Endothelial cell of umbilical vein (primary cell): Measurements from ENCODE around the gene AMN. TPM values are rescaled to one million over a fixed set of nuclear protein-coding genes. Genes with fewer than 3 reads are reported as not detected.

Source experiments
- BruUV-seq: library from RNA; stranded (reverse); fragments of 400-500 nt; replicated peaks from 2 replicates; lab custom pipeline; 2021; lab: Mats Ljungman, UMichigan
- CTCF ChIA-PET: fragments of 300-600, 350-600 bp; sonication (Branson Sonifier 250); formaldehyde crosslinking; loops from one replicate; lab custom pipeline; 2021; ENCODE audit warnings: antibody characterized with exemption, inconsistent platforms; lab: Charles Lee
- POLR2A ChIA-PET: fragments of 300-600, 350-600 bp; sonication (Branson Sonifier 250); formaldehyde crosslinking; loops from one replicate; lab custom pipeline; 2021; ENCODE audit warnings: antibody characterized with exemption, inconsistent platforms; lab: Charles Lee
- DNase-seq: peaks from one replicate; pipeline ENCODE4 v3.0.0-alpha.2; 2011; ENCODE audit warnings: low read depth, low spot score
- FAIRE-seq: peaks from 2 replicates; lab custom pipeline; 2011; peaks lifted over from hg19 to GRCh38; lab: Jason Lieb, UNC
- H2AFZ ChIP-seq: 2 replicates; pipeline ENCODE4 v1.6.0; 2012; ENCODE audit warnings: low read depth, low read length, control low read depth, inconsistent platforms
- H3K27ac ChIP-seq: 2 replicates; pipeline ENCODE4 v1.5.1; 2011; ENCODE audit warnings: low read depth, mild to moderate bottlenecking, control low read depth, low read length, moderate library complexity; ENCODE audit not compliant: insufficient read depth
- H3K27me3 ChIP-seq, 2 experiments: 2 replicates each; pipeline versions ENCODE4 v1.6.0 to v1.6.1; 2011; ENCODE audit warnings: low read length in 2 of 2, mixed read lengths in 1 of 2; ENCODE audit not compliant: control insufficient read depth in 2 of 2, insufficient read depth in 2 of 2
- H3K36me3 ChIP-seq, 2 experiments: 2 replicates in 1 of 2; 3 replicates in 1 of 2; pipeline ENCODE4 v1.5.1; 2011; ENCODE audit warnings: low read length in 2 of 2, mild to moderate bottlenecking in 1 of 2, moderate library complexity in 1 of 2; ENCODE audit not compliant: control insufficient read depth in 2 of 2, insufficient read depth in 2 of 2; ENCODE audit errors: extremely low read depth in 1 of 2
- H3K4me1 ChIP-seq: 3 replicates; pipeline ENCODE4 v1.5.1; 2011; ENCODE audit warnings: mild to moderate bottlenecking, low read length; ENCODE audit not compliant: control insufficient read depth, insufficient read depth; ENCODE audit errors: extremely low read depth
- H3K4me2 ChIP-seq: 2 replicates; pipeline ENCODE4 v1.6.1; 2011; ENCODE audit warnings: low read length, control low read depth, mixed read lengths; ENCODE audit not compliant: insufficient read depth
- H3K4me3 ChIP-seq, 3 experiments: fragments of 200-600 bp in 1 of 3; sonication (generic), shearing (Covaris generic) in 1 of 3; replicated peaks in 1 of 3; 2 replicates each; pipeline ENCODE4 v1.5.1; 2011 to 2016; ENCODE audit warnings: control low read depth in 3 of 3, low read length in 3 of 3, mild to moderate bottlenecking in 2 of 3, inconsistent platforms in 1 of 3, low read depth in 1 of 3, moderate library complexity in 1 of 3; ENCODE audit not compliant: insufficient read depth in 1 of 3
- H3K79me2 ChIP-seq: 2 replicates; pipeline ENCODE4 v1.6.0; 2012; ENCODE audit warnings: low read length, inconsistent platforms; ENCODE audit not compliant: control insufficient read depth, insufficient read depth
- H3K9ac ChIP-seq: replicated peaks from 2 replicates; pipeline ENCODE3; 2011; ENCODE audit warnings: low read length, control low read depth; ENCODE audit not compliant: insufficient read depth; ENCODE audit errors: extremely low read depth
- H3K9me1 ChIP-seq: replicated peaks from 3 replicates; pipeline ENCODE4 v1.6.0; 2011; ENCODE audit warnings: mild to moderate bottlenecking, low read length; ENCODE audit not compliant: control insufficient read depth, insufficient read depth; ENCODE audit errors: extremely low read depth
- H3K9me3 ChIP-seq: replicated peaks from 2 replicates; pipeline ENCODE4 v1.5.1; 2012; ENCODE audit warnings: low read length, inconsistent platforms; ENCODE audit not compliant: control insufficient read depth, insufficient read depth
- H4K20me1 ChIP-seq: replicated peaks from 2 replicates; pipeline ENCODE3; 2011; ENCODE audit warnings: mild to moderate bottlenecking, low read length; ENCODE audit not compliant: control insufficient read depth, insufficient read depth; ENCODE audit errors: extremely low read depth
- CTCF ChIP-seq, 2 donors: IDR thresholded peaks; 1 replicate in 1 of 2; 2 replicates in 1 of 2; pipeline ENCODE4 v1.5.1; 2011; ENCODE audit warnings: low read length in 2 of 2, mild to moderate bottlenecking in 2 of 2, moderate library complexity in 2 of 2, control low read depth in 1 of 2, inconsistent platforms in 1 of 2, low read depth in 1 of 2; ENCODE audit not compliant: insufficient read depth in 1 of 2; ENCODE audit errors: extremely low read depth in 1 of 2
- EZH2 ChIP-seq: IDR thresholded peaks from 2 replicates; pipeline ENCODE4 v1.6.1; 2012; ENCODE audit warnings: borderline replicate concordance, low read depth, mild to moderate bottlenecking, moderate library complexity, low read length, inconsistent platforms; ENCODE audit not compliant: severe bottlenecking
- FOS ChIP-seq: IDR thresholded peaks from 2 replicates; pipeline ENCODE4 v1.6.1; 2011; ENCODE audit warnings: mild to moderate bottlenecking, low read length, moderate library complexity, borderline replicate concordance; ENCODE audit not compliant: insufficient read depth
- GATA2 ChIP-seq: IDR thresholded peaks from 2 replicates; pipeline ENCODE4 v1.7.0; 2011; ENCODE audit warnings: low read depth, mild to moderate bottlenecking, moderate library complexity, mixed read lengths, low read length; ENCODE audit not compliant: insufficient read length, insufficient read depth
- JUN ChIP-seq: IDR thresholded peaks from 2 replicates; pipeline ENCODE4 v1.6.1; 2011; ENCODE audit warnings: borderline replicate concordance, low read depth; ENCODE audit not compliant: insufficient read length, insufficient read depth
- MAX ChIP-seq: IDR thresholded peaks from 2 replicates; pipeline ENCODE4 v1.6.1; 2011; ENCODE audit not compliant: insufficient read depth, insufficient read length
- MYC ChIP-seq: IDR thresholded peaks from one replicate; pipeline ENCODE4 v1.6.1; 2011; ENCODE audit warnings: mild to moderate bottlenecking, low read depth, low read length
- POLR2A ChIP-seq: IDR thresholded peaks from 2 replicates; pipeline ENCODE4 v1.6.1; 2012; ENCODE audit warnings: low read depth, mild to moderate bottlenecking, control low read depth, low read length
- POLR2AphosphoS5 ChIP-seq: IDR thresholded peaks from 2 replicates; pipeline ENCODE4 v1.6.1; 2012; ENCODE audit warnings: low read depth, mild to moderate bottlenecking, control low read depth, low read length, moderate library complexity; ENCODE audit not compliant: insufficient read depth
- dilution Hi-C: fragments of 300-500 bp; cut with MboI; formaldehyde crosslinking; loops from one replicate; pipeline ENCODE4 v1.15.0; 2019; ENCODE audit warnings: low sequenced_read_pairs; ENCODE audit not compliant: extremely low pct_ligation_motif_present
- intact Hi-C: fragments of 100-400 bp; cut with micrococcal nuclease; formaldehyde crosslinking; loops from one replicate; pipeline ENCODE4 v1.10.0; 2022
- polyA plus RNA-seq, 4 experiments: library from polyadenylated mRNA; depleted of rRNA in 3 of 4; stranded (reverse) in 3 of 4; unstranded in 1 of 4; fragments of >200 nt; gene quantifications; 2 replicates each; pipeline versions ENCODE4 v1.2.1 to v1.2.3, GENCODE V29; 2011 to 2012; ENCODE audit warnings: missing spikeins in 1 of 4
- total RNA-seq: library from RNA; stranded (reverse); gene quantifications from 2 replicates; pipeline ENCODE4 v1.2.3, GENCODE V29; 2021

Gene AMN
- total and polyA plus RNA-seq, 2 donors (not counting 3 experiments of a cell fraction or from before 2014, with no cell fraction given): 0.03 TPM; not detected in 1

DNA sequence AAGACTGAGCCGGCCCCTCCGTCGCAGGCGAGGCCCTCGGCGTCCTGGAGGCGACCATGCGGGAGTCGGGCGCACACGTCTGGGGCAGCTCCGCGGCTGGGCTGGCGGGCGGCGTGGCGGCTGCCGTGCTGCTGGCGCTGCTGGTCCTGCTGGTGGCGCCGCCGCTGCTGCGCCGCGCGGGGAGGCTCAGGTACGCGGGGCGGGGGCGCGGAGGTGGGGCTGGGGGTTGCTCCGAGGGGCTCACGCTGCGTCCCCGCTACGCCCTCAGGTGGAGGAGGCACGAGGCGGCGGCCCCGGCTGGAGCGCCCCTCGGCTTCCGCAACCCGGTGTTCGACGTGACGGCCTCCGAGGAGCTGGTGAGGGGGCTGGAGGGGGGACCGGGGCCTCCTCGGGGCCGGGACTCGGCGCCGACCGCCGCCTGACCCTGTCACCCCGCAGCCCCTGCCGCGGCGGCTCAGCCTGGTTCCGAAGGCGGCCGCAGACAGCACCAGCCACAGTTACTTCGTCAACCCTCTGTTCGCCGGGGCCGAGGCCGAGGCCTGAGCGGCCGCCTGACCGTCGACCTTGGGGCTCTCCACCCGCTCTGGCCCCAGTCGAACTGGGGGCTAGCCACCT lies 7.8 kb downstream of the AMN start:
- H3K9me3 ChIP-seq: no peaks in the 10 kb centered on the region
- H3K36me3 ChIP-seq: peaks cover 3 to 11% of the 10 kb centered on the region in 2 experiments
- peaks cover 13% of the 10 kb centered on the region for H3K4me1 ChIP-seq
- H3K79me2 ChIP-seq: no peaks in the 10 kb centered on the region
- POLR2A ChIA-PET: no interaction called here
- H2AFZ ChIP-seq: no peak overlapping the region
- H3K4me3 ChIP-seq: no peak overlapping the region
- H3K9me1 ChIP-seq: no peaks in the 10 kb centered on the region
- no peaks in the 10 kb centered on the region for H4K20me1 ChIP-seq
- dilution Hi-C loops: no loop called here
- FAIRE-seq (no peak), DNase-seq (no peak)
- H3K27me3 ChIP-seq: peaks cover 25 to 41% of the 10 kb centered on the region in 2 experiments
- CTCF ChIA-PET: interaction anchor here (1.2 to 3.1 kb wide), 2 partner anchors 157 to 236 kb away, joined by 4 to 29 read pairs; no protein-coding TSS in a partner anchor
- intact Hi-C loops: no loop called here
- no peak for TF ChIP-seq MAX
- peak; percentile 11 for TF ChIP-seq EZH2
- H3K9ac ChIP-seq: no peak overlapping the region
- H3K27ac ChIP-seq: no peak overlapping the region
- H3K4me2 ChIP-seq: no peak overlapping the region
- BruUV-seq: no TSS peak

GRCh38 chr14:102930753-102931579 lies 8.5 kb downstream of the AMN start:
- Histone ChIP-seq H3K79me2 (no peaks in the 10 kb centered on the region), H3K9me3 (no peaks in the 10 kb centered on the region), H3K27me3 (peaks cover 23 to 38% of the 10 kb centered on the region in 2 experiments), H3K9me1 (no peaks in the 10 kb centered on the region), H3K36me3 (peaks cover 3 to 11% of the 10 kb centered on the region in 2 experiments), H4K20me1 (no peaks in the 10 kb centered on the region), H3K4me3 (no peak overlapping the region), H3K9ac (no peak overlapping the region), H3K4me1 (peaks cover 13% of the 10 kb centered on the region), H2AFZ (no peak overlapping the region), H3K27ac (no peak overlapping the region), H3K4me2 (no peak overlapping the region)
- dilution Hi-C loops: no loop called here
- ChIA-PET POLR2A (no interaction called here), CTCF (interaction anchor here (1.2 to 3.1 kb wide), 2 partner anchors 158 to 236 kb away, joined by 4 to 29 read pairs; no protein-coding TSS in a partner anchor)
- FAIRE-seq (peak; percentile 18), DNase-seq (no peak)
- TF ChIP-seq JUN (no peak), FOS (no peak), EZH2 (no peak), POLR2AphosphoS5 (no peak), MYC (no peak), GATA2 (no peak), CTCF (IDR thresholded peaks at IDR 0.05; ENCODE audit: extremely low read depth in 1 of 2, insufficient read depth in 1 of 2, low read depth in 1 of 2, low read length in 2 of 2) (no peak), MAX (no peak), POLR2A (no peak)
- BruUV-seq: no TSS peak
- intact Hi-C loops: no loop called here
